Left ventricle myocardium inferior (tissue), 1 donor: ENCODE data around the gene EFR3B. TPM values are rescaled to one million over a fixed set of nuclear protein-coding genes. Genes with fewer than 3 reads are reported as not detected.
"Not testable (repeated sequence)": the region's sequence is repeated elsewhere in the genome, so short reads cannot be mapped to it uniquely, and the experiment has no call there.

Experiments used
- DNase-seq: peaks from one replicate; pipeline ENCODE4 v3.0.0-alpha.2; 2020
- H3K27ac ChIP-seq: fragments of 200-600 bp; replicated peaks from 2 replicates; pipeline ENCODE4 v1.8.0; 2021
- H3K27me3 ChIP-seq: fragments of 200-600 bp; 2 replicates; pipeline ENCODE4 v1.8.0; 2021; ENCODE audit warnings: low read depth
- H3K36me3 ChIP-seq: fragments of 200-600 bp; 2 replicates; pipeline ENCODE4 v1.8.0; 2021
- H3K4me1 ChIP-seq: fragments of 200-600 bp; 2 replicates; pipeline ENCODE4 v1.8.0; 2021
- H3K4me3 ChIP-seq: fragments of 200-600 bp; 2 replicates; pipeline ENCODE4 v1.8.0; 2021; ENCODE audit warnings: mild to moderate bottlenecking, moderate library complexity
- H3K9me3 ChIP-seq: fragments of 200-600 bp; replicated peaks from 2 replicates; pipeline ENCODE4 v1.8.0; 2021
- intact Hi-C: fragments of 100-400 bp; cut with micrococcal nuclease; formaldehyde crosslinking; loops from one replicate; pipeline ENCODE4 v1.11.0; 2022
- total RNA-seq: library from RNA; stranded (reverse); fragmentation: NEBNext Ultra II Directional; extraction: Animal tissue kit (Norgen Biotek cat#: 25700); gene quantifications from one replicate; pipeline ENCODE4 v1.2.1, GENCODE V29; 2021
- TF ChIP-seq, protein P1 (sequence below): fragments of 200-600 bp; IDR thresholded peaks from 2 replicates; pipeline ENCODE4 v1.8.0; 2021; ENCODE audit warnings: antibody characterized with exemption, mild to moderate bottlenecking, borderline replicate concordance
- donor health status: DM: no; HTN: yes; CAD: no; lungs with severe emphysema.

Gene EFR3B
- total RNA-seq, 1 donor from 2014 or later = 8.7 TPM

DNA sequence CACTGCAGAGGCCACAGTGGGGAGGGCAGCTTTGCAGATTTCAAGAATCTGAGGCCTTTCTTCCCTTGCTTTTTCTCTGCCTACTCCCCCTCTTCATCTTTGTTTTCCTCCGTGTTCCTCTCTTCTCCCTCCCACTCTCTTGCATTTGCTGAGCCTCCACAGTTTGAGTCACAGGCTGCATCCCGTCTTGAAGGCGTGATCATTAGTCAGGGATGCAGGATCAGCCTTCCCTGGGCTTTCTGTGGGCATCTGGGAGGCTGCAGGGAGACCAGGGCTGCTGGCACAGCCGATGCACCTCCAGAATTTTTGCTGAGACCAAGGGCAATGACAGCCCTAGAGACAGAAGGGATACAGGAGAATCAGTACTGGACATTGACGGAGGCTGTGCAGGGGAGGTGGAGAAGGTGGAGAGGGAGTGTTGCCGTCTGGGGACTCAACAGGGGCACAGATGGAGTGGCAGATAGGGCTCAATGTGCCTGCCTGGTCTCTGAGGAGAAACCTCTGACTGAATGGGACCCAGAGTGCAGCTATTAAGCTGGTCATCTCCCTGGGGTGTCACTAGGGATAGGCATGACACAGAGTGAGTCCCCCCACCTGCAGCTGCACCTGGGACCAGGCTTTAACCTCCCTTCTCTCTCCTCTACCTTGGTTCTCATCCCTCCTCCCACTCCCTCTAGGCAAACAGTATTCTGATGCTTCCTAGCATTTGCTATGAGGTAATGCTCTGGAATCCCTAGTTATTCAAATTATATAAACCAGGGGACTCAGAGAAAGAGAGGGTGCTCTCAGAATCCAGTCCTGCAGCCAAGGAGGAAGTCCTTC lies 41.2 kb upstream of the EFR3B start:
- Histone ChIP-seq H3K36me3 (no peaks in the 10 kb centered on the region), H3K27ac (no peak overlapping the region), H3K27me3 (no peaks in the 10 kb centered on the region), H3K4me1 (peaks cover 13% of the 10 kb centered on the region), H3K4me3 (no peak overlapping the region), H3K9me3 (no peaks in the 10 kb centered on the region)
- DNase-seq = no peak
- TF ChIP-seq, protein P1, sequence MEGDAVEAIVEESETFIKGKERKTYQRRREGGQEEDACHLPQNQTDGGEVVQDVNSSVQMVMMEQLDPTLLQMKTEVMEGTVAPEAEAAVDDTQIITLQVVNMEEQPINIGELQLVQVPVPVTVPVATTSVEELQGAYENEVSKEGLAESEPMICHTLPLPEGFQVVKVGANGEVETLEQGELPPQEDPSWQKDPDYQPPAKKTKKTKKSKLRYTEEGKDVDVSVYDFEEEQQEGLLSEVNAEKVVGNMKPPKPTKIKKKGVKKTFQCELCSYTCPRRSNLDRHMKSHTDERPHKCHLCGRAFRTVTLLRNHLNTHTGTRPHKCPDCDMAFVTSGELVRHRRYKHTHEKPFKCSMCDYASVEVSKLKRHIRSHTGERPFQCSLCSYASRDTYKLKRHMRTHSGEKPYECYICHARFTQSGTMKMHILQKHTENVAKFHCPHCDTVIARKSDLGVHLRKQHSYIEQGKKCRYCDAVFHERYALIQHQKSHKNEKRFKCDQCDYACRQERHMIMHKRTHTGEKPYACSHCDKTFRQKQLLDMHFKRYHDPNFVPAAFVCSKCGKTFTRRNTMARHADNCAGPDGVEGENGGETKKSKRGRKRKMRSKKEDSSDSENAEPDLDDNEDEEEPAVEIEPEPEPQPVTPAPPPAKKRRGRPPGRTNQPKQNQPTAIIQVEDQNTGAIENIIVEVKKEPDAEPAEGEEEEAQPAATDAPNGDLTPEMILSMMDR = no peak
- intact Hi-C loops = no loop called here

GRCh38 chr2:25001325-25001637 lies 40.6 kb upstream of the EFR3B start:
- Histone ChIP-seq H3K27me3 (no peaks in the 10 kb centered on the region), H3K9me3 (no peaks in the 10 kb centered on the region), H3K4me3 (no peak overlapping the region), H3K4me1 (peaks cover 13% of the 10 kb centered on the region), H3K36me3 (no peaks in the 10 kb centered on the region), H3K27ac (no peak overlapping the region)
- intact Hi-C loops = no loop called here
- no peak for DNase-seq
- TF ChIP-seq, protein P1 = no peak

GRCh38 chr2:25002066-25002465 lies 39.8 kb upstream of the EFR3B start:
- no peak for DNase-seq
- no peak overlapping the region for H3K27ac ChIP-seq
- TF ChIP-seq, protein P1 = no peak
- H3K9me3 ChIP-seq = no peaks in the 10 kb centered on the region
- no peaks in the 10 kb centered on the region for H3K27me3 ChIP-seq
- intact Hi-C loops = no loop called here
- no peak overlapping the region for H3K4me3 ChIP-seq
- H3K36me3 ChIP-seq = no peaks in the 10 kb centered on the region
- peaks cover 7% of the 10 kb centered on the region for H3K4me1 ChIP-seq

DNA sequence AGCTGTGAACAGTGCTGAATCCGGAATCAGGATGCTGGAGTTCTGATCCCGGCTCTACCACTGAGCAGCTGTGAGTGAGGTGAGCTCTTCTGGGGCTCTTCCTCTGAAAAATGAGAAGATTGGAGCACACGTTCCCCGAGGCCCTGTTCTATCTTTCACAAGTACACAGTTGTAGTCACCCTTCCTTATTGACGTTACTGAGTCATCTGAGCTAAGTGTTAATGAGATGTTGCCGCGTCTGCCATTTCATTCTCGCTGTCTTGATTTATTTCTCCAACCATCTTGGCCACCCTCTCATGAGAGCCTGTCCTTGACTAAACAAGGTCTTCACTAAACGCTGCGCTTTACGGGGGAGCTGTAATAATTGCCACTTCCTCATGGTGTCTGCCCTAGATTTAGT lies 31.9 kb upstream of the EFR3B start:
- intact Hi-C loops = no loop called here

DNA sequence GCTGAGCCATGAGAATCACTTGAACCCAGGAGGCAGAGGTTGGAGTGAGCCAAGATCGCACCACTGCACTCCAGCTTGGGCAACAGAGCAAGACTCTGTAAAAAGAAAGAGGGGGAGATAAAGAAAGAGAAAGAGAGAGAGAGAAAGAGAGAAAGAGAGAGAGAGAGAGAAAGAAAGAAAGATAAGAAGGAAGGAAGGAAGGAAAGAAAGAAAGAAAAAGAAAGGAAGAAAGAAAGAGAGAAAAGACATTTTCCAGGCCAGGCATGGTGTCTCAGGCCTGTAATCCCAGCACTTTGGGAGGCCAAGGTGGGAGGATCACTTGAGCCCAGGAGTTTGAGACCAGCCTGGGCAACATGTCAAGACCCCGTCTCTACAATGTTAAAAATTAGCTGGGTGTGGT lies 30.5 kb upstream of the EFR3B start:
- intact Hi-C loops = not testable (repeated sequence)

More for the DNA sequence above, 31.9 kb upstream of the EFR3B start:
- Histone ChIP-seq H3K27ac (no peak overlapping the region), H3K9me3 (no peaks in the 10 kb centered on the region), H3K36me3 (no peaks in the 10 kb centered on the region), H3K27me3 (no peaks in the 10 kb centered on the region), H3K4me1 (no peaks in the 10 kb centered on the region), H3K4me3 (no peak overlapping the region)
- TF ChIP-seq, protein P1 = no peak
- DNase-seq = no peak

DNA sequence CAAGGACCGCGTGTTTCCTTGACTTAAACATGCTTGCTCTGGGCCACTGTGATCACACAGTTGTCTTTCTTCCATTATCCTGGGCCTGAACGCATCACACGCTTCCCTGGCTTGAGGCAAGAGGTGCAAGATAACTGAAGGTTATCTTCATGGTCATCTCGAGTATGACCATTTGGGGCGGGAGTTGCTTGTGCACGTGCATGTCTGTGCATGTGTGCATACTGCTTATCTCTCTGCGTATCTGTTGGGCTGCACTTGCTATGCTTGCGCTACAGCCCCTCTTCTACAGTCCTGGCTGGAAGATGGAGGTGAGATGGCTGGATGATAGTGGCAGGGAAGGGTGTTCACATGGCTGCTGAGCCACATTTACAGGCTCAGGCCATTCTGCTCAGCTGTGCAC lies 27.2 kb upstream of the EFR3B start:
- Histone ChIP-seq H3K36me3 (no peaks in the 10 kb centered on the region), H3K27ac (no peak overlapping the region), H3K4me1 (no peaks in the 10 kb centered on the region), H3K9me3 (no peaks in the 10 kb centered on the region), H3K4me3 (no peak overlapping the region), H3K27me3 (no peaks in the 10 kb centered on the region)
- TF ChIP-seq, protein P1 = no peak
- intact Hi-C loops = no loop called here
- no peak for DNase-seq

More for the DNA sequence above, 30.5 kb upstream of the EFR3B start:
- H3K4me1 ChIP-seq, DNase-seq, H3K27ac ChIP-seq, H3K9me3 ChIP-seq, H3K36me3 ChIP-seq, H3K27me3 ChIP-seq, H3K4me3 ChIP-seq: not testable (repeated sequence)
